GM20431 (cell line): ENCODE results near the gene FAF1.

Experiments used
- in situ Hi-C: fragments of 300-500 bp; cut with MseI, MboI; formaldehyde crosslinking; loops from one replicate; pipeline ENCODE4 v1.15.0; 2020; ENCODE audit warnings: low sequenced_read_pairs; ENCODE audit not compliant: unreplicated experiment

The FAF1 gene

DNA sequence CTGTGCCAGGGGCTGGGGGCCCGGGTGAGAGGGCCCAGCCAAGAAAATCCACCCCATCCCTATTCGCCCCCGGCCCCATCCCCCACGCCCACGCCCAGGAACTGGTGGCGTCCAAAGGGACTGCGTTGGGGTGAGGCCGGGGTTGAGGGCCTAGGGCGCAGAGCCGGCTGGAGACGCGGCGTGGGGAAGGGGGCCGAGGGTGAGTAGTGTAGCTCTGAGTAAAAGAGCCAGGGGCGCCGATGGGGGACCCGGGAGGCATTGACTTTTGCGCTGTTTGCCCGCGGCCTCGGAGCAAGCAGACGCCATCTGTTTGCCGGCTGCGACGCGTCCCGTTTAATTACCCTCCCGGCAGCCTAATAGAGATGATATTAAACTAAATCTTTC is 533.4 kb downstream of the FAF1 start:
- in situ Hi-C loops, result no loop called here

DNA sequence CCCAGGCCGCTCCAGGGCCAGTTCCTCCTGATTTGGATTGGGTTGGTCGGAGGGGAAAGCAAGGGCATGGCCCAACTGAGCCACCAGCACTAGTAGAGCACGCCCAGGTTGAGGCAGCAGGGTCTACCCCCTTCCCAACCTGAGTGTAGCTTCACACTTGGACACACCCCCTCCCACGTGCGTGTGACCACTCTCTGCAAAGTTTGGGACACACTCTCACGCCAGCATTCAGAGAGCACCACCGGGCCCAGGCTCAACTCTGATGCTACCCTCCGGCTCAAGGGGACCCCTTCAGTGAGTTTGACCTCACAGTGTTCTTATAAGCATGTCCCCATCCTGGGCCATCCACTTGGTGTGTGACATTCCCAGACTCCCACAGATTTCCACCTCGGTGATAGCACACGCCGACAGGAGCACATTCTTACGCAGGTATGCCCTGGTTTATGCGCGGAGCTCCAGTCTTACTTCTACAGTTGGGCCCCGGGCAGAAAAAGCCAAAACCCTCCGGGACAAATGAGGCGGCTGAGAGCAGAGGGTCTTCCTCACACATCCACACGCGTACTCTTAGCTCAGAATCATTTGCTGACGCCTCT is 533.9 kb downstream of the FAF1 start:
- in situ Hi-C loops, result no loop called here

DNA sequence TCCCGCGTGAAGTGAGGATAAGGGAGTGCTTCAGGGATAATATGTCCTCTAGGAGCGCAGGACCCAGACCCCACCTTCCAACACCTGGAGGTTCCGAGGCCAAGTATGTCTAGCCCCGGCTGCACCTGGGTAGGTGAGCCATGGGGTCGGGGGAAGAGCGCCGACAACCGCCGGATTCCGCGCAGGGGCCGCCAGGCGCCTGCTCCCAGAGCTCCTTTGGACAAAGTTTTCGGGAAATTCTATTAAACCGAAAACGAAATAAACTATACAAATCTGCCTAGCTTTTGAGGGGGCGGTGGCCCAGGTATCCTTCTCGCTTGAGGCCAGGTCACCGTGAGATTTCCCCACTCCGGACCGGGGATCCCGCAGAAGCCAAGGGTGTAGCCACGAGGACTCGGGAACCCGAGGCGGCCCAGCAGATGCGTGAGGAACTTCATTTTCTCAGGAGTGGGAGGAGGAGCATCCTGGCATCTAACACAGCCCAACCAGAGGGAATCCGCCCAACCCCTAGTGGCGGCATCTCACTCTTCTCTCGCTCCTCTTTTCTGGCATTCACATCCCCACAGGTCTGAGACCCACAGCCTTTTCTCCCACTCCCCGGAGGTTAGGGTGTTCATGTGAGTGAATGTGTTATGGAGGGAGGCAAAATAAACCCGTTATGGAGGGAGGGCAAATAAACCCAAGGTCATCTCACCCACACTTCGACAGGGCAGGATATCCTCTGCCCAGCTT is 534.5 kb downstream of the FAF1 start:
- in situ Hi-C loops, result no loop called here

DNA sequence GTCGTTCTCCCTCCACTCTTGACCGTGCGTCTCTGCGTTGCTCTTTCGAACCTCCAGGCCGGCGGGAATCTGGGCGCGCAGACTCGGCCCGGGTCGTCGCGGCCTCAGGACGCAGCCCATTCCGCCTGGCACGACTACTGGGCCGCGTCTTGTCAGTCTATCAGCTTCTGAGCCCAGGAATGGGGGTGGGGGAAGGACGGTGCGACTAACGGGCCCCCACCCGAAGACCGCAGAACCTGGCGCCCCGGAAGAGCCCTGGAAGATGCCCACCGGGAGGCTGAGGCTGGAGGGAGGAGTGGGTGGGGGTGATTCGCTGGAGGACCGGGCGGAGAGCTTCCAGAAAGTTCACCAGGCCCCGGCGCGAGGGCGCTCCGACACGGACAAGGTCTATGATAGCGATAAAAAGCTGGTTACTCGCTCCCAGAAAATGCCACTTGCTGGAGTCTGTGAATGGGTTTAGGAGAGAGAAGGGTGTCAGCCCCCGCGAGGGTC is 535.1 kb downstream of the FAF1 start:
- in situ Hi-C loops, result no loop called here

DNA sequence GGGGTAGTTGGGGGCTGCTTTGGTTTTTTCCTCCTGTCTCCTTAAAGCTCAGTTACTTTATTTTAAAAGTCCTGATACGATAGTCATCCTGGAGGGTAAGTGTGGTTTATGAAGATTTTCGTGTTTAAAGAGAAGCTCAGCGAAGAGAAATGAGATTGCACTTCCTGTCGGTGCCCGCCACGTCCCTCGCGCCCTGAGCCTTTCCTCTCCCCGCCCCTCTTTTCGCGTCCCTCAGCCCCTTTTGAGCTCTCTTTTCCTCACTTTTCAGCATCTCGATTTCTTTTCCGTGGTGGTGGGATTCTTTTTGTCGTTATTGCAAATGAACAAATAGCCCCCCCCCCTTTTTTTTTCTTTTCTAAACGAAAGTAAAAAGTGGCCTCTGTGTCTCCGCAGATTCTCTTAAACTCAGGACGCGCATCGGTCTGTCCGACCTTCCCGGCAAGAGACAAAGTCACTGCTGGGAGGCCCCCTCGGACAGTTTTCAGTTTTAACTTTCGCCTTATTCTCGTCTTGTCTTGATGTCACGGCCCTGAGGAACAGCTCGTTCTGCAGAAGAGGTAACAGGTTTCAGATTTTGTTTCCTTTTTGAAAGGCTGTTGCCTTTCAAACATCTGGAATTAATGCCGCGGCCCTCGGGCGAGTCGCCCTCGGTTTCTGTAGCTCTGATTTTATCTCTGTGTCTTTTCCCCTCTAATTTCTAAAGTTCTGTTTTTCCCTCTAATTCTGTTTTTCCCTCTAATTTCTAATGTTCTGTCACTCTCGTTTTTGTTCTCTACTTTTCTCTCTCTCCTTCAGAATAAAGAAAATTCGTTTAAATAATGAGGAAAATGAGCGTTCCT is 535.8 kb downstream of the FAF1 start:
- in situ Hi-C loops, result no loop called here

DNA sequence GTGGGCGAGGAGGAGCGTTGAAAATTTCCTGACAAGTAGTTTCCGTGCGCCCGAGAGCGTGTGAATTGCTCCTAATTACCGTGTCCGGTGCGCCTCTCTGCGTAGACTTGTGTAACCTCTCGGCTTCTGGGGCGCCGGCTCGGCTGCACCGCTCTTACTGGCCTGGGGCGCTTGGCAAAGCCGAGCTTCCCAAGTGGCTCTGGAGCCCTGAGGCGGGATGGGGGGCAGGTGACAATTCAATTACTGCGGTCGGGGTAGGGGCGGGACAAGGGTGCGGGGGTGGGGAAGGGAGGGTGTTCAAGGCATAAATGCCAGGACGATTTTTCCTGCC is 536.4 kb downstream of the FAF1 start:
- in situ Hi-C loops, result no loop called here

DNA sequence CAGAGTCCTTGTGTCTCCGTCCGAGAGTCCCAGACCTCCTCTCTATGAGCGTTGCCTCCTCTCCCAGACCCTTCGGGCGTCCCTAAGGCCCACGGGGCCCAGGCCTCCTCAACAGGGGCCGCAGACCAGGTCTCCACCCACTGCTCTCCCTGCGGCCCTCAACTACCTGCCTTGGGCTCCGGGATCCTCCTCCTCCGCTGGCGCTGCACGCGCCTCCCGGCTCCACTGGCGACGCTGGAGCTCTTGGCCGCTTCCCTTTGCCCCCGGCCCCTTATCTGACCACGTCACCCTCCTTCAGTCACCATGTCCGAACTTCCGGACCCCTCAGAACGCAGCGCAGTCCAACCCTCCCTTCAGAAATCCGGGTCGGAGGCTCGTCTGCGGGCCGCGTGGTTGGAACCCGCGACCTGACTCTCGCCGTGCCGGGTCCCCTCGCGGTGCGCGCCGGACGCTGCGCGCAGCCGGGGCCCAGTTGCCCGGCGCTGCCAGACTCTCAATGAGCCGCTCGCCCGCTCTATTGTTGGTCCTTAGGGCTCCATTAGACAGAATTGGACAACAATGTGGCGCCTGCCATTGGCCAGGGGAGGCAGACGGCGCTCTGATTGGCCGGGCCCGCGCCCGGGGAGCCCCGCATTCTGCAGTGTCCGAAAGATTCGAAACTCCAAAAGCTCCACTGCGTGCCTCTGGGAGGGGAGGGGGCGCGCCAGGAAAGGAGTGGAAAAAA is 537.0 kb downstream of the FAF1 start, which contains the start of gene DMRTA2:
Gene DMRTA2 (minus strand): TSS at position 498 of the 724 bp plus-strand sequence. CDS start 1,907 bp downstream, outside the sequence.
- in situ Hi-C loops, result no loop called here

DNA sequence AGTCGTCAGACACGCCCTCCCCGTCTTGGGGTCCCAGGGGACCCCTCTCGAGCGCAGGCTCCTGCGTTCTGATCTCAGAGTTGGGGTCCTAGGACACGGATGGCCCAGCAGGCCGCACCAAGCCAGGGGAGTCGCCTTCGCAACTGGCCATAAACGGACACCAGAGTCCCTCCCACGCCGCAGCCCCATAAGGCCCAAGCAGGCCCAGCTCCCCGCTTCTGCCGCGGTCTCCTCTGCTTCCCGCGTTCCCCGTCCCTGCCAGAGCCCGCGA is 537.5 kb downstream of the FAF1 start:
- in situ Hi-C loops, result no loop called here

DNA sequence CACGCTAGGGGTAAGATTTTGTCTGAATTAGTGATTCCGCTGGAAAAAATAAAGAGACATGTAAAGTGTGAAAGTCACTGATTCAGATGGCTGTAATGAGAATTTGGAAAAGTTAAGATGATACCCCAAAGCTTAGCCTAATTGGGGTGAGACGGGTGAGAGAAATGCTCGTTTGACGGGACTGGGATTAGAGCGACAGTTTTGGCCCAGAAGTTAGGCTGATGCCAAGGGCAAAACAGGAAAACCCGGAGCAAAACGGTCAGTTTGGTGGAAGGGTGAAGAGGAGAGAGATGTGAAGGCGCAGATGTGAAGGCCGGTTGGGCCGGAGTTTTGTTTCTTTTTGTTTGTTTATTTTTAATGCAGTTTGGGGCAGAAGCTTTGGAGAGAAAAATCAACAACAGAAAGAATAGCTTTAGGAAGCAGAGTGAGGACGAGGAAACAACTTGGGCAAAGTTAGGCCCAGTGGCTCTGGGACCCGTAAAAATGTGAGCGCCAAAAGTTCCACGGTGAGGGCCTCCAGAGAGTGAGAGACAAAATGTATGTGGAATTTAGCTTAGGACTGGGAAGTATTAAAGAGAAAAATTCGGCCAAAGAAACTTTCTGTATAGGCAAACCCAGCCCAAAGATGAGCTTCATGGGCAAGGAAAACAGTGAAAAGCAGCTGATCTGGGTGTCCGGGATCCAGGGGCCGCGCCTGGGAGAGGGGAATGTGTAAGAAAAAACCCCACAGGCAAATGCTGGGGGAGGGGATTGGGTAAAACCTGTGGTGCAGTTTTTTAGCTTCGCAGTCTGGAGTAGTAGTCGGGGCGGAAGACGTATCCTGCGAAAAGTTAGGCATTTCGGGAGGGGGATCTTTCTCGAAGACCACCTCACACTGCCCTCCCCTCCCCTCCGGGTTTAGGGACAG is 538.0 kb downstream of the FAF1 start:
- in situ Hi-C loops, result no loop called here

DNA sequence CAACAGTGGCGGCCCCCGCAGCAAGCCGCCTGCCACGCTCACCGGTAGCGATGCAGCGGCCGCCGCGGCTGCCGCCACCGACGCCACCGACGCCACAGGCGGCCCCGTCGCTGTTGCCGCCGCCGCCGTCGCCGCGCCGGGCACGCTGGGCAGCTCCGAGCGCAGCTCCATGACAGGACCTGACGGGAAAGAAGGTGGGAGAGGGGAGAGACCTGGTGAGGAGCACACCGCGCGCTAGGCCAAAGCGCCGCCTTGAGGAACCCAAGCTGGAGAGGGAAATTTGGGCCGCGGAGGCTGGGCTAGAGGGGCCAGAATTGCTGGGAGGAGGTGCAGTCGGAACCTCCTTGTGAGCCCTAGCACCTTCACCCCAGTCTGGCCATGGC is 538.7 kb downstream of the FAF1 start:
- in situ Hi-C loops, result no loop called here

DNA sequence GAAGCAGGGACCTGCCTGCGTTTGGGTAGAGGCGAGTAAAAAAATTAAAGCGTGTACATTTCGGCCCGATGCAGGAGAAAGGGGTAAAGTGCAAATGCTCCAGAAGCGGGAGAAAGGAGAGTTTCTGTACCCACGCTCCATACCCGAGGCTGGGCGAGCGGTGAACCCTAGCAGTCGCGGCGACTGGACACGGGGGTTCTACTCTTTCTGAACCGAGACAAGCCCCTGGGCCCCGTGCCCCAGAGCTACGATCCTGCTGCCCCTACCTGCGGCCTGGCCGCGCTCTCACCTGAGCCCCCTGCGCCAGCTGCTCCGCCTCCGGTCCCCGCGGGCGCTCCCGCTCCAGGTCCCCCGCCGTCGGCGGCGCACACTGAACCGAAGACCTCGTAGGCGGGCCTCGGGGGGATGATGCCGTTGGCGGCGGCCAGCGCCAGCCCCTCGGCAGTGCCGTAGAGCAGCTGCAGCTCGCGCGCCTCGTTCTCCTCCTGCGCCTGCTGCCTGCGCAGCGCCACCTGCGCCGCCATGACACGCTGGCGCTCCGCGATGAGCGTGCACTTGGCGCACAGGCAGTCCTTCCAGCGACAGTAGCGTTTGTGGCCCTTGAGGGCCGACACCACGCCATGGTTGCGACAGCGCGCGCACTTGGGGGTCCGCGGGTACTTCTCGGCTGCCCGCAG is 539.2 kb downstream of the FAF1 start:
- in situ Hi-C loops, result no loop called here

DNA sequence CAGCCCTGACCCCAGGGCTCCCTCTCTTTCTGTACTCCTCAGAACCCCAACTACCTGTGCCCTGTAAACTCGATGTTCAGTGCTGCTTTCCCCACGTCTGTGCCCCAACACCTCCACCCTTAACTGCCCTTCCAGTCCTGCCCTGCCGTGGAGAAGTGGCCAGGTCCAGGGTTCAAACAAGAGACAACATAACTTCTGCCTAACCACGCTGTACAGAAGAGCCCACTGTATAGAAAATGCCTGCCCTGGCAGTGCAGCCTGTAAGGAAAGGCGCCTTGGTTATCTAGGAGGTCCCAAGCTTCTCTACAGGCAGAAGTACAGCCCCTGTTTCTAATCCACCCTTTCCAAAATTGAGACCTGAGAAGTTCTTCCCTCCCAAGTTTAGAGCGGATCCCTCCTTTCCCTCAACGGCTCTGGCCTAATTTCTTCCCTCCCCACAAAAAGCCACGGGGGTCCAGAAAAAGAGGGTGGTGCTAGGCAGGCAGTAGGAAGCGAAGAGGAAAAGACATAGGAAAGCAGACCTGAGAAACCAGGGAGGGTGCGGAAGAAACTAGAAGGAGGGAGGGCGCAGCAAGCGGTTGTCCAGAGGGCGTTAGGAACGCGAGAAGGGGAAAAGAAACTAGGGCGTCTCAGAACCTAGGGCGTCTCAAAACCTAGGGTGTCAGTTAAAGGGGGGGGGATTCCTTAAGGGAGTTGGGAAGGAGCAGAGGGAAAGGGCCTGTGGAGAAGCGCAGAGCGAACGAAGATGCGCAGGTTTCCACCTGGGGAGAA is 540.0 kb downstream of the FAF1 start:
- in situ Hi-C loops, result no loop called here

DNA sequence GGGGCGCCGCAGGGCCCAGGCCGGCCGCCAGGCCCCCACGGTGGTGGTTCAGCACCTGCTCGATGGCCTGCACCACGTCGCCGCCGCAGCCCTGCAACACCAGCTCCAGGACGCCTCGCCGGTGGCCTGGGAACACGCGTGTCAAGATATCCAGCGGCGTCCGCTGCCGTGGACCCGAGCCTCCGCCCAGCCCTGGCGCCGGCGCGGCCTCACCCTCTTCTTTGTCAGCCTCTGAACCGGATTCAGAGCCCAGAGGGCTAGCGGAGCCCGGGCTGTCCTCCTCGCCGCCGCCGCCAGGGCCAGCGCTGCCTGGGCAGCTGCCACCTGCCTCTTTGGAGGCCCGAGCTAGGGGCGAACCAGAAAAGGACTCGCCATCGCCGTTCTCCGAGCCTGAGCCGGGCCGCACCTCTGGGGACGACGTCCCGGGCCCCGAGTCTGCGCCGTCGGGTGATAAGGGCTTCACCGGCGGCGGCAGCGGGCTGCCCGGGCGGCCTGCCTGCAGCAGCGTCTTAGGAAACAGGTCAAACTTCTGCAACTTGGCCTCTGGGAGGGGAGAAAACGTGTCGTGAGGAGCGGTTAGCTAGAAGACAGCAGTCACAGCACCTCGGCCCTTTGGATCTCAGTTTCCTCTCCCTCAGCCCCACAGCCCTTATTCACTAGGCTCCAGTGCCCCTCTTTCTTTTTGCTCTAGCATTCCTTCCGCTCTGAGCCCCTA is 540.7 kb downstream of the FAF1 start:
- in situ Hi-C loops, result no loop called here

DNA sequence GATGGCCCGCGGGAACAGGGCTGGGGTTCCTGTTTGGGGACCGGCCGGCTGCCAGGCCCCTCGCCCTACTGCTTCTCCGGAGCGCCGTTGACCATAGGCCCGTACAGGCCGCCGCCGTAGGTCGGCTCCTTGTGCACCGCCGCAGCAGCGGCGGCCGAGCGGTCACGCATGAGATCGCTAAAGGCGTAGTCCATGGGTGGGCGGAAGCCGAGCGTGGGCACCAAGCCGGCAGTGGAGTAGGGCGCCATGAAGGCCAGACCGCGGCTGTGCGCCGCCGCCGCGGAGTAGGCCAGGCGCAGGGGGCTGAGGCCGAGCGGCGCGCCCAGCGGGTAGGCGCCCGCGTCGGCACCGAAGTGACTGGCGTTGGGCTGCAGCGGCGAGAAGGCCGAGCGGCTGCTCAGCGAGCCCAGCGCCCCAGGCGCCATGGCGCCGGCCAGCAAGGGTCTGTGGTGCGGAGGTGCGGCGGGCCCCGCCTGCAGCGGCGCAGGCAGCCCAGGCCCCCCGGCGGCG is 541.4 kb downstream of the FAF1 start:
- in situ Hi-C loops, result no loop called here

DNA sequence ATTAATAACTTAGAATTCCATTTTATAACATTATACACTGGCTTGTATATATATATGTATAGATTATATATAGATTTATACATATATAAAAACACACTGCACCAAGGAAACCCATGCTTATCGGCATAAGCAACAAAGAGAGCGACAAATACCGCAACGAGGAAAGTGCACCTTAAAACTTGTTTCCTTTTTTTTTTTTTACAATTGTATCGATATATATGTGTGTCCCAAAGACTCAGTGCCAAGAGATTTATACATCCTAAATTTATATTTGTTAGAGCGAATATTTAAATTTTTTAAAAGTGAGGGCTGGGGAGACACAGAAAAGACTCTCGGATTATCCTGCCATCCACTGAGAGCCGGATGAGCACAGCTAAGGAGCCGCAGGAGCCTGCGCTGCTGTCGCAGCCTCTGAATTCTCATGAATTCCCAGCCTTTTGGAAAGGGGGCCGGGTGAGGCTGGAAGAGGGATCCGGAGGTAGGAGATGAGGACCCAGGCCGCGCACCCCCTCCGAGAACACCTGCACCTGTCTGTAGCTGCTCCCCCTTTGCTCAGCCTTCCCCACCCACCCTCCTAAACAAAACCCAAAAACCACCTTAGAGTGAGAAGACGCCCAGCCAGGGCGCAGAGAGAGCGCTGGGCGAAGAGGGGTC is 542.0 kb downstream of the FAF1 start:
- in situ Hi-C loops, result no loop called here

DNA sequence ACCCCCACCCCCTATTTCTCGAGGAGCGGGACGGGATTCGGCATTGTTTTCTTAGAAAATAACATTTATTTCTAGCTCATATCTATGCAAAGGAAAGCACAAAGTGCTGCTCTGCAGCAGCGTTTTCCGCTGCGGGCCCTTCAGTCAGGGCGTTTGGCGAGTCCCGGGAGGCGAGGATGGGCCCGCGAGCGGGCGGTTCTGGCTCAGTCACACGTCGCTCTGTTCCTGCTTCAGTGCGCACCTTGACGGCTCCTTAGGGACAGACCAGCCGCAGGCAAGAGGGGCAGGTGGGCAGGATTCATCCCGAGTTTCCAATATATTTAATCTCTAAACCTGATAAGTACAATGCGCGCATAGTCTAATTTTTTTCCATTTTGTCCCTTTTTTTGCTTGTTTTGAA is 542.6 kb downstream of the FAF1 start:
- in situ Hi-C loops, result no loop called here
